22Rv1 (cell line): ENCODE results near the gene UPF1.

ENCODE experiments used
- CTCF ChIP-seq: fragments of 450-650 bp; IDR thresholded peaks from 2 replicates; pipeline ENCODE4 v1.5.1; 2017; ENCODE audit warnings: mild to moderate bottlenecking
- ZFX ChIP-seq: fragments of 450-650 bp; IDR thresholded peaks from 2 replicates; pipeline ENCODE4 v1.6.1; 2017; ENCODE audit warnings: antibody characterized with exemption, borderline replicate concordance

- TF ChIP-seq CTCF (no peak), ZFX (no peak)
Observed at GRCh38 chr19:18799389-18799970, 32.3 kb upstream of the UPF1 start.
